Middle frontal gyrus (tissue), 1 donor: ENCODE results near the gene FGD6.
"Not testable (repeated sequence)": the region's sequence is repeated elsewhere in the genome, so short reads cannot be mapped to it uniquely, and the experiment has no call there.

ENCODE experiments used
- DNase-seq: peaks from one replicate; pipeline ENCODE4 v3.0.0-alpha.2; 2015; ENCODE audit warnings: low spot score; ENCODE audit errors: extremely low spot score

The FGD6 gene

GRCh38 chr12:95217377-95218149 is at the start of gene FGD6, which contains the start of gene VEZT:
FGD6 (minus strand) TSS chr12:95217467; CDS start chr12:95217240, 227 bp downstream.
VEZT (plus strand) TSS chr12:95217807; CDS start chr12:95217851, 44 bp downstream.
- peak; percentile 99 for DNase-seq

GRCh38 chr12:95266254-95266653 is 49.0 kb upstream of the FGD6 start:
- DNase-seq: no peak

DNA sequence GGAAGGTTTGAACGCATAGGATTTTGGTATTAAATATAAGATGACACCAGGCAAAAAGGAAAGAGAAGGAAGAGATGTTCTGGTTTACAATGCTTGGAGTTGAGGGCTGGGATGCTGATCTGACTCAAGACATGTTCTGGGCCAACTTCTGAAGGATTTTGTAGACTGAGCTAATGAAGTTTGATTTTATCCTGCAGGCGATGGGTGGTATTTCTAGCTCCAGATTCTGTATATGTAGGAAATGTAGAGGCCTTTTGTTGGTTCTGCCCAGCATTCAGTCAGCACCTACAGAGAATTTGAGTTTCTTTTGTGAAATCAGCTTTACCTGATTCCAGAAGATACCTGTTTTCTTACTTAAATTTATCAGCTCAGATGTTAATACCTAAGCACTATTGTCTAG is 48.5 kb upstream of the FGD6 start:
- DNase-seq: no peak

DNA sequence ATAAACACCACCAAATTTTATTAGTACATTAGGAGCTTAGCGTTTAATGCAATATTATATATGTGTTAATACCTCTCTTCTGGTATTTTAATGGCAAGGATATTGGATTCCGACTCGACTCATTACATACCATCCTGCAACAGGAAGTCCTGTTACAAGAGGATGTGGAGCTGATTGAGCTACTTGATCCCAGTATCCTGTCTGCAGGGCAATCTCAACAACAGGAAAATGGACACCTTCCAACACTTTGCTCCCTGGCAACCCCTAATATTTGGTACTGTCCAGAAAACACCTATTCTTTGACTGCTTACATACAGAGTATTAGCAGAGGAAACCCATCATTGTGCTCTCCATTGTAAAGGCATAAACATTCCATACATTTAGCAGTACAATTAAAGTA is 45.5 kb upstream of the FGD6 start:
- no peak for DNase-seq

- no peak for DNase-seq
Measured at GRCh38 chr12:95261109-95261508, 43.8 kb upstream of the FGD6 start.

DNA sequence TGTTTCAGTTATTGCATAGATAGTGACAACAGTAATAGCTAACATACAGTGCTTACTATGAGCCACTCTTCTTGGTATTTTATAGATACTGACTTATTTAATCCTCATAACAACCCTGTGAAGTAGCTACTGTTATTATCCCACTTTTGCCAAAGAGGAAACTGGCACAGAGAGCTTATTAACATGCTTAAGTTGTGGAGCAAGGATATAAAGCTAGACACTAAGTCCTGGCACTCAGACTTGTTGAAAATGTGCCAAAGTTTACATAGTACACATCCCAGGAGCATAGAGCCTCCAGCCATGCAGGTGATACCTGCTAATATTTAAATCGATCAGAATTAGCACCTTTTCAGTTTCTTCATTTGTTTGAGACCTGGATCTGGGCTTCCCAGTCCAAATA is 42.1 kb upstream of the FGD6 start:
- no peak for DNase-seq

GRCh38 chr12:95258803-95259202 is 41.5 kb upstream of the FGD6 start:
- no peak for DNase-seq

GRCh38 chr12:95258151-95258550 is 40.9 kb upstream of the FGD6 start:
- no peak for DNase-seq

DNA sequence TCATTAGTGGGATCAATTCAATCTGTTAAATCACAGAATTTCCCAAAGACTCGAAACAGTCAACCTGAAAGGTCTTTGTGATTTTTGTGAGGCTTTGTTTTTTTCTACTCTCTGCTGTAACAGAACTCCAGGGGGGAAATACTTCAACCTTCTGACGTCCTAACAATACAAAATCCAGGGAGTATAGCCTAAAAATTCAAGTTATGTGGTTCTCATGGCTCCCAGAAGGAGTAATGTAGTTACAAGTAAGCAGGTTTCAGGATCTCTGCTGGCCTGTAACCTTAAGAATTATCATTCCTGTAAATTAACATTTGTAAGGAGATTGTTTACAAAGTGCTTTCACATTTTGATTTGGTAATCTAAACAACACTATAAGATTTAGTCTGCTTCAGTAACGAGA is 40.3 kb upstream of the FGD6 start:
- DNase-seq: no peak

DNA sequence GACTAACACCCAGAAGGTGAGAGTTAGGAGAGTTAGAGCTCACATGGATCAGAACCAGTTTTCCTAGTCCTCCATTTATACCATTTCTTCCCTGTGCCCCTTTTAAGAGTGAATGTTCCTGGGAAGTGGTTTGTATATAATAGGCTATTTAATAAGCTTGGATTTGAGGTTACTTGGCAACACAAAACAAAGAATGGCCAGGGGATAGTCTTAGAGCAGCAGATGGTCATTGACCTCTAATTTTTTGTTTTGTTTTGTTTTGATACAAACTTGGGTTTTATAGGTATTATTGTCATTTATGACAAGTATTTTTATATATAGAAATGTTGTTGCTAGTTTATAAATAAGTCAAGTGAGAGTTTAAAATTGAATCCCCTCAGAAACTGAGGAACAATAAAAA is 36.1 kb upstream of the FGD6 start:
- no peak for DNase-seq

GRCh38 chr12:95248604-95249360 is 31.5 kb upstream of the FGD6 start:
- DNase-seq: no peak

DNA sequence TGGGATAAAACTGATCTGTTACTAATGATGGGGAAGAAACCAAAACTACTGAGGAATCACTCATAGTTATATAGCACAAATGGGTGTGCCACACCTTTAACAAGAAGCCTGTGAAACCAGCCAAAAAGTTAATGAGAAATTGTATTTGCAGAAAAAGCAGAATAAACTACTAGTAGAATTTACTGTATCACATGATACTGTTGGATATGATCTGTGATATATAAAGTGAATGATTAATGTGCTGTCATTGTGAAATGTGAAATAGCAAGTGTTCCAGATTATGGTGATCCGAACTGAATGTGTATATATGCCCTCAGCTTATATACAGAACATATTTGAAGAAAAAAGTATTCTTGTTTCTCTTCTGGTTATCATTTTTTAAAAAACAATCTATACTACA is 30.8 kb upstream of the FGD6 start:
- DNase-seq: no peak

- DNase-seq: no peak
Measured at GRCh38 chr12:95244350-95244749, 27.1 kb upstream of the FGD6 start.

DNA sequence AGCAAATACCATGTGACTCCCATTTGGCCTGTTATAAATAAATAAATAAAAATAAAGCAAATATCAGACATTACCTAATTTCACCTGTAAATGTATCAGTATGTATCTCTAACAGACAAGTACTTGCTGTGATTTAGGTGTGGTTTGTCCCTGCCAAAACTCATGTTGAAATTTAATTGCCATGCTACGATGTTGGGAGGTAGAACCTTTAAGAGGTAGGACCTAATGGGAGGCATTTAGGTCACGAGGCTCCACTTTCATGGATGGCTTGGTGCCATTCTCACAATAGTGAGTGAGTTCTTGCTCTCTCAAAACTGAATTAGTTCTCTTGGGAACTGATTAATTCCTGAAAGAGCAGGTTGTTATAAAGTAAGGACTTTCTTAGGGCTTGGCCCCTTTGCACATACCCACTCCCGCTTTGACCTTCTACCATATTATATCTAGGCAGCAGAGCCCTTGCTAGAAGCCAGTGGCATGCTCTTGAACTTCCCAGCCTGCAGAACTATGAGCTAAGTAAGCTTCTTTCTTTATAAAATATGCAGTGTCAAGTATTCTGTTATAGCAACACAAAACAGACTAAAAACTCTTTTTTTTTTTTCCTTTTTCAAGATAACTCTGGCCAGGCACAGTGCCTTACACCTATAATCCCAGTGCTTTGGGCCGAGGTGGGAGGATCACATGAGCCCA is 26.4 kb upstream of the FGD6 start:
- no peak for DNase-seq

DNA sequence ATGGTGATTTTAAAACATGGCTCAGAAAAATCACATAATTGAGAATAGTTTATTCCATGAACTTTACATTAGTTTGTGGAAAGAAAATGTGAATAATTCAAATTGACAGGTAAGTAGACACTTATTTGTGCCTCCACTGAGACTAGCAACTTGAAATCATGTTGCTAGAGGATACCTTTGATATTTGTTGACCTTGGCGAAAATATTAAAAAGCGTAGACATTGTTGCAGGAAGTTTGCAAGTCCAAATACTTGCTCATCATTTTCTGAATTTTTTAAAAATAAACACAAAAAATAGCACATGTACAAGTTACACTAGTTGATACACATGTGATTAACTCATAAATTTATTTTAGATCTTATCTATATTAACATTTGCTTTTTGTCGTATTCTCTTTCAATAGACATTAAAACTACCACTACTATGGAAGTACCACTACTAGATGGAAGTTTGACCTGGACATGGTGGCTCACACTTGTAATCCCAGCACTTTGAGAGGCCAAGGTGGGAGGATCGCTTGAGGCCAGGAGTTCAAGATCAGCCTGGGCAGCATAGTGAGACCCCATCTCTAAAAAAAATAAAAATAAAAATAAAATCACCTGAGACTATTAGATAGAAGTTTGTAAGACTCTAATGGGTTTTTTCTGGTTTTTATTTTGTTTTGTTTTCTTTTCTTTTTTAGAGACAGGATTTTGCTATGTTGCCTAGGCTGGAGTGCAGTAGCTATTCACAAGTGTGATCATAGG is 24.7 kb upstream of the FGD6 start:
- no peak for DNase-seq

GRCh38 chr12:95241138-95241537 is 23.9 kb upstream of the FGD6 start:
- not testable (repeated sequence) for DNase-seq

- no peak for DNase-seq
Measured at GRCh38 chr12:95240556-95240955, 23.3 kb upstream of the FGD6 start.

DNA sequence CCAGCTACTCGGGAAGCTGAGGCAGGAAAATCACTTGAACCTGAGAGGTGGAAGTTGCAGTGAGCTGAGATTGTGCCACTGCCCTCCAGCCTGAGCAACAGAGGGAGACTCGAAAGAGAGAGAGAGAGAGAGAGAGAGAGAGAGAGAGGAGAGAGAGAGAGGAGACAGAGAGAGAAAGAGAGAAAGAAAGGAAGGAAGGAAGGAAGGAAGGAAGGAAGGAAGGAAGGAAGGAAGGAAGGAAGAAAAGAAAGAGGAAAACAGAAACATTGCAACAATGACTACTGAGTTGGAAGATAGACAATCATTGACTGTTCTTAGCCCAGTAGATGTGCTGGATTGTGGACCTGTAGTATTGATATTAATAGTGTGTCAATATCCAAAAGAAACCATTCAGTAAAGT is 22.6 kb upstream of the FGD6 start:
- DNase-seq: not testable (repeated sequence)

DNA sequence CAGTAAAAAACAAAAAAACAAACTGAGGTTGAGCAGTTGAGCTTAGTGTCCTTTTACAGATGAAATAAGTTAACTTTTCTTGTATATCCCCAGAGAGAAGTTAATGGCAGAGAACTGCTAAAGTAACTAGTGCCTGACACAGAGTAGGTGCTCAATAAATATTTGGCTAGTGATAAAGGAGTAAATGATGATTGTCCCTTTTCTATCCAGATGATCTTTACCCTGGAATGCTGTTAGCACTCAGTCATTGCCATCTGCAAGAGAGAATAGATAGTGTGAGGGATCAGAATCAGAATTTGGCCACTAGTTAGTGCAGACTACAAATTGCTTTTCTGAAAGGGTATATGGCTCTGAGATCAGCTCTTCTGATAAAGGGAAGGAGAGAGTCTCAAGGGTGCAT is 21.9 kb upstream of the FGD6 start:
- DNase-seq: no peak

- no peak for DNase-seq
Measured at GRCh38 chr12:95238150-95238549, 20.9 kb upstream of the FGD6 start.

- no peak for DNase-seq
Measured at GRCh38 chr12:95237315-95237714, 20.0 kb upstream of the FGD6 start.
